GM21423 (cell line): ENCODE measurements around the gene LSMEM2.
"Not testable (repeated sequence)": the region's sequence is repeated elsewhere in the genome, so short reads cannot be mapped to it uniquely, and the experiment has no call there.

Experiments used
- ATAC-seq: cut with Tn5 transposase; IDR thresholded peaks from one replicate; pipeline ENCODE4 v1.9.1; 2021; ENCODE audit warnings: mild to moderate bottlenecking, moderate library complexity; ENCODE audit not compliant: unreplicated experiment

LSMEM2 gene

DNA sequence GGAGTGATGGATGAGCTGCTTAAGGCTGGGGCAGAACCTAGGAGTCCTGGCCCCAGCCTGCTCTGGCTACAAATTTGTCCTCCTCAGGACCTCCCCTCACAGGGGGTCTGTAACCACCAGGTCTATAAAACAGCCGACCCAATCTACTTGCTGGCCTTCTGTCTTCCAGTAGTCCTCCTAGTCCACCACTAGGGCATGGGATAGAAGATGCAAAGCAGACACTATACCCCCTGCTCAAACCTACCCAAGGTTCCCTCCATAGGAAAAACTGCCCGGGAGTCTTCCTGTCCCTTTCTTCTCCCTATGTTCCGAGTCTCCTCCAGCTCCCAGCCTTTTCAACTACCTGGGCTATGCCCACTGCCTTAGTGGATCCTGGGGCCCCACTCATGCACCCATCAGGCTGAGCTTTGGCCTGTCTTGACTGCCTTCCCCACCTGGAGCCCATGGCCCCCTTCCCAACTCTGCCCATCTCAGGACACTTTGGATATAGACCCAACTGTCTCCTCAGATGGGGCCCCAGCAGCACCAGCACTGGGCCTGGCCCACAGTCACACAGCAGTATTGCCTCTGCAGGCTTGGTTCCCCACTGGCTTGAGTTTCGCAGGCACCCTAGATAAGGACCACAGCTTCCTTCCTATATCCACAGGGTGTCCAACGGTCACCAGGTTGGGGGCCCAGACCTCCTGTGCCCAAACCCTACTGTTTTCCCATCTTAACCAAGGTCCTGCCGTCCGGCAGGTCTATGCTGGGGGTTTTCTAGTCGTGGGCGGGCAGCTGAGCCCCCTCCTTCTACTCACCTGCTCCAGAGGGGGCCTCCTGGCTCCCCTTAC, 19.2 kb downstream of the LSMEM2 start:
- ATAC-seq, result no peak

- ATAC-seq, result peak; percentile 81
Measured at GRCh38 chr3:50298836-50299637, 20.1 kb downstream of the LSMEM2 start, which contains the start of the genes HYAL3 and NAA80. Gene HYAL3, minus strand, starts transcription at chr3:50299405. Its CDS starts 3,803 bp downstream, at chr3:50295602. Gene NAA80, minus strand, starts transcription at chr3:50299405. Its CDS starts 1,942 bp downstream, at chr3:50297463.

- ATAC-seq, result no peak
Measured at GRCh38 chr3:50299638-50299928, 20.7 kb downstream of the LSMEM2 start.

GRCh38 chr3:50299929-50300680, 21.2 kb downstream of the LSMEM2 start:
- ATAC-seq, result no peak

DNA sequence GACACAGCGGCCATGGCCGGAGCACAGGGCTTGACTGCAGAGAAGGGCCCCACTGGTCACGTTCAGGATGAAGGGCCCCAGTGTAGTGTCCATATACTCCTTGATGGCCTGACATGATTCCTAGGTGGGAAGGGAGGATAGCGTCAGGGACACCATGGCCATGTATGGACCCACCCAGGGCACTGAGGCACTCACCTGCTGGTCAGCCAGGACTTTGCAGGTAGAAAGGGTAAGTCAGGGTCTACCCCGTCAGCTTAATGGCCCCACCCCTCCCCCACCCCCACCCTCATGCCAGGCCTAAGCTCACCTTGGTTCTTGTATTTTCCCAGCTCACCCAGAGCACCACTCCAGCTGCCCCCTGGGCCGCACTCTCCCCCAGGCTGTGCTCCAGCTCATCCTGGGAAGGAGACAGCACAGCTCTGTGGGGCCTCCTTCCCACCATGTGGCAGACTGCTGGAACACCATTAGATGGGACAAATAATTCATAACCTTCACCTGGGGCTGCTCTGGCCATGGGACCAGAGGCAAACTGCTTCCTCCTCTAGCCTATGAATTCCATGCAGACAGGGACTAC, 21.9 kb downstream of the LSMEM2 start:
- no peak for ATAC-seq

DNA sequence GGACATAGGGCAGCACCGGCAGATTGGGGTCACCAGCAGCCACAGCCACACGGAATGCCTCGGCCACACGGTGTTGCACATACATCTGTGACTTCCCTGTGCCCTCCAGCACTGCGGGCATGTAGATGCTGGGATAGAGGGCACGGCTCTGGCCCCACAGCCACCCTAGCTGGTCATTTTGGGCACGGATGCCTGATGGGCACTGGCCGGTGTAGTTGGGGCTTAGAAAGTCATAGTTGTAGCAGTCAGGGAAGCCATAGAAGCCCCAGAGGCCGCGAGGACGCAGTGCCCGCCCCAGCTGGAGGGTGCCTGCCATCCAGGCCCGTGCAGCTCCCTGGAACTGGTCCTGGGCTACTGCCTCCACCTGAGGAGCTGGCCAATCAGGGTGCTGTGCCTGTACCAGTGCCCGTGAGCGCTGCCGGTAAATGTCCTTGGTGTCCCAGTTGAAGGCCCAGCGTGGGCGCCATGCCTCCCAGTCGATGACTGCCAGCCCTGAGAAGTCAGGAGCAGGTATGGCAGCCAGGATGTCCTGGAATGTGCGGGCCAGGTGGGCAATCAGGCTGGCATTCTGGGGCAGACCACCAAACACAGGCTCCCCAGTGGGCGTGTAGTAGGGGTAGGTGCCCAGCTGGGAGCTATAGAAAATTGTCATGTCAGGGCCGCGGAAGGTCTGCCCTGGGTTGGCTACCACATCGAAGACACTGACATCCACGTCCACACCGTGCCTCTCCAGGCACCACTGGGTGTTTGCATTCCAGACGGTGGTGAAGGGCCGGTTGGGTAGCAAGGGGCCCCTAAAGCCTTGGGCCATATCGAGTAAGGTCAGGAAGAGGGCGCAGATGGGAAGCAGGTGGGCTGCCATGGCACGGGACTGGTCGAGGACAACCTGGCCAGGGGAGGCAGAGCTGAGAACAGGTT, 23.5 kb downstream of the LSMEM2 start:
- ATAC-seq, result no peak

GRCh38 chr3:50303013-50303815, 24.3 kb downstream of the LSMEM2 start, which contains the start of gene HYAL1:
Gene HYAL1, minus strand, starts transcription at chr3:50303574. Its CDS starts 618 bp downstream, at chr3:50302956.
- ATAC-seq, result no peak

DNA sequence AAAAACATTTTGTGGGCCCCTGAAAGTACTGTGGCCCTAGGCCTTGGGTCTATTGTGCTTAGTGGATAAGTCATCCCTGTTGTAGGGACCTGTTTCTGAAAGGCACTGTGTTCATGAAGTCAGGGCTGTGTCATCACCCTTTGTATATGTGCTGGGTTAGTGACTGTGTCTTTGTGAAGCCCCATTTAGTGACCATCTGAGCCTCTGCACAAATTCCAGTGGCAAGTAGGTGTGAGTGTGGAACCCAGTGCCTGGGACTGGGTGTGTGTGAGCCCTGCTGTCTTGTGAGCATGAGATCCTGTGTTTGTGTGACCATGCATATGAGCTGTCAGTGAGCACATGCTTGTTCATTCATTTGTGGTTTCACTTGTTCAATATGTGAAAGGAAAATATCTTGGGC, 25.7 kb downstream of the LSMEM2 start:
- no peak for ATAC-seq

DNA sequence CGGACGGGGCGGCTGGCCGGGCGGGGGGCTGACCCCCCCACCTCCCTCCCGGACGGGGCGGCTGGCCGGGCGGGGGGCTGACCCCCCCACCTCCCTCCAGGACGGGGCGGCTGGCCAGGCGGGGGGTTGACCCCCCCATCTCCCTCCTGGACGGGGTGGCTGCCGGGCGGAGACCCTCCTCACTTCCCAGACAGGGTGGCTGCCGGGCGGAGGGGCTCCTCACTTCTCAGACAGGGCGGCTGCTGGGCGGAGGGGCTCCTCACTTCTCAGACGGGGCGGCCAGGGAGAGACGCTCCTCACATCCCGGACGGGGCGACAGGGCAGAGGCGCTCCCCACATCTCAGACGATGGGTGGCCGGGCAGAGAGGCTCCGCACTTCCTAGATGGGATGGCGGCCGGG, 33.2 kb downstream of the LSMEM2 start:
- not testable (repeated sequence) for ATAC-seq

- no peak for ATAC-seq
Measured at GRCh38 chr3:50314342-50314741, 35.5 kb downstream of the LSMEM2 start.

- no peak for ATAC-seq
Measured at GRCh38 chr3:50314816-50315215, 35.9 kb downstream of the LSMEM2 start.

DNA sequence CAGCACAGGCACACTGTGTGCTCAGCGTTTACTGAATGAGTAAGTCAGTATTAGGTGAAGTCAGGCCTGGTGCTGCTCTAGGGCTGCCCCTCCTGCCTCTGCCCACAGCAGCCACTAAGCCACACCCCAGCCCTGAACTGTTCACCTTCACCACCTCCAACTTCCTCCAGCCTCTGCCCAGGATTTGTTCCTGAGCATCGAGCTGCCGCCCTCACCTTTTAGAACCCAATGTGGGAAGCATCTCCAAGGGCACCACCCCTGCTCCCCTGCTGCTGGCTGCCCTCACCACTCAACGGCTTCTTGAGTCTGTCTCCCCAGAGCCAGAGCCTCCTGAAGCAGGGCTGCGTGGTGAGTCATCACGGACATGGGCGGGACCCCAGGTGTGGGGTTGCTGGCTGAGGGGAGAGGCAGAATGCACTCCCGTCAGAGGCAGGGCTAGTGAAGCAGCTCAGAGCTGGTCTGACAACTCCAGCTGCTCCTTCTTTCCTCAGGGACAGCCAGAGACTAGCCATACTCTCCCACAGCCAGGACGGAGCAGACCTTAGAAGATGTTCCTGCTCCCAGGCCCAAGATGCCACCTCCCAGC, 37.9 kb downstream of the LSMEM2 start:
- no peak for ATAC-seq

DNA sequence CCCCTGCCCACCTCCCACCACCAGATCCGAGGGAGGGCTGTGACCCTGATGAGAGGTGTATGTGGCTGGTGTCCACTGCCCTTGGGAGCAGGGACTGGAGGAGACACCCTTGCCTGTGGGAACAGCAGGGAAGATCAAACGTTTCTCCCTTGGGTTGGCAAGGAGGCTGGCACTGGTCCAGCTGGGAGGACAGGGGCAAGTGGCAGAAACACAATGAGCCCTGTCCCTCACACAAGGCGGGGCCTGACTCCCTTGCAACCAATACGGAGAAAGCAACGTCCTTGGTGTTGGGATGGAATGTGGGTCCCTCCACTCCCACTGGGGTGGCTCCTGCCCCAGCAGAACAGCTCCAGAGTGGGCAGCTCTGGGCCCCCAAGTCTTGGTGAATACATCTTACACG, 38.4 kb downstream of the LSMEM2 start:
- no peak for ATAC-seq

GRCh38 chr3:50318163-50318562, 39.3 kb downstream of the LSMEM2 start:
- ATAC-seq, result no peak

- no peak for ATAC-seq
Measured at GRCh38 chr3:50318615-50319014, 39.7 kb downstream of the LSMEM2 start.

DNA sequence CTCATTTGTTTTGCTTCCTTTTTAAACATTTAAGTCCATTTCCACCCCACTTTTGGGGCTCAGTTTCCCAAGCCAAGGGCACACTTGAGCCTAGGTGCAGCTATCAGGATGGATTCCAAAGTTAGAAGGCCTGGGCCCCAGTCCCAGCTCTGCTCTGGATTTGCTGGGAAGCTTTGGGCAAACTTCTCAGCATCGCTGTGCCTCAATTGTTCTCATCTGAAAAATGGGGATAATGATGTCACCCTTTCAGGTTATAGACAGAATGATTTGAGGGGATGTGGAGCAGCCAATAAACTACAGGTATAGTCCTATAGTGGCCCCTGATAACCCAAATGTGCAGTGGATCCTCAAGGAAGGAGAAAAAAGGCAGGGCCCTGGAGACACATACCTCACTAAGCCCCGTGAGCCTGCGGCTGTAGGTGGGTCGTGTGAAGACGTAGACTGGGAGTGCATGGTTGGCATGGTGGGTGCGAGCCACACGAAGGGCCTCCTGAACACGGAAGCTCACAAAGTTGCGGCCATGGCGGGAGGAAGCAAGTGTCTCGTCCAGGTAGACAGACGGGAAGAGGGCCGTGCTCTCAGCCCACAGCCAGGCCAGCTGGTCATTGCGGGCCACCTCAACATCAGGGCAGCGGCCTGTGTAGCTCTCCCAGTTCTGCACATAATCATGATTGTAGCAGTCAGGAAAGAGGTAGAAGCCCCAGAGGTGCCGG, 40.5 kb downstream of the LSMEM2 start:
- no peak for ATAC-seq

- no peak for ATAC-seq
Measured at GRCh38 chr3:50319894-50320625, 41.2 kb downstream of the LSMEM2 start.
